K562 (cell line): ENCODE data around the gene CCKAR. TPM values are rescaled to one million over a fixed set of nuclear protein-coding genes. Genes with fewer than 3 reads are reported as not detected.

ENCODE experiments used
- ATAC-seq: fragments of 200-7000 bp; cut with Tn5 transposase; 3 replicates; pipeline ENCODE4 v1.9.1; 2020; ENCODE audit warnings: moderate library complexity
- BruUV-seq: library from RNA; stranded (reverse); fragments of 400-500 nt; replicated peaks from 2 replicates; lab custom pipeline; 2021; lab: Mats Ljungman, UMichigan
- CTCF ChIA-PET: fragments of 300-600 bp; formaldehyde crosslinking; extraction: SDS; loops from one replicate; lab custom pipeline; 2021; ENCODE audit warnings: low intra/inter-chr PET ratio; lab: Yijun Ruan, JAX
- POLR2A ChIA-PET: fragments of 300-600, 350-650 bp; sonication (Branson Sonifier 250); formaldehyde crosslinking; extraction: SDS; loops from one replicate; lab custom pipeline; 2021; ENCODE audit warnings: antibody characterized with exemption, inconsistent platforms; lab: Yijun Ruan, JAX
- DNase-seq, 4 experiments: peaks; one replicate each; pipeline versions ENCODE4 v3.0.0 to v3.0.0-alpha.2; 2011 to 2018; ENCODE audit warnings: low spot score in 3 of 4, mixed read lengths in 3 of 4; ENCODE audit errors: extremely low read depth in 1 of 4
- FAIRE-seq: peaks from 2 replicates; lab custom pipeline; 2011; peaks lifted over from hg19 to GRCh38; lab: Jason Lieb, UNC
- H2AFZ ChIP-seq: 2 replicates; pipeline ENCODE4 v1.6.0; 2011; ENCODE audit warnings: low read depth, low read length, control low read depth, inconsistent platforms
- H3K27ac ChIP-seq: fragments of 200-600 bp; 3 replicates; pipeline ENCODE4 v1.8.0; 2011; ENCODE audit warnings: low read depth, mild to moderate bottlenecking, control low read depth, inconsistent platforms, low read length, moderate library complexity, mixed read lengths; ENCODE audit errors: extremely low read depth
- H3K27me3 ChIP-seq, 2 experiments: fragments of 300-600 bp in 1 of 2; 2 replicates in 1 of 2; 3 replicates in 1 of 2; pipeline versions ENCODE4 v1.6.0 to v1.8.0; 2011; ENCODE audit warnings: inconsistent platforms in 2 of 2, low read length in 2 of 2, mild to moderate bottlenecking in 1 of 2, mixed read lengths in 1 of 2, moderate library complexity in 1 of 2; ENCODE audit not compliant: control insufficient read depth in 2 of 2, insufficient read depth in 2 of 2
- H3K36me3 ChIP-seq: fragments of 300-600 bp; 3 replicates; pipeline ENCODE4 v1.8.0; 2011; ENCODE audit warnings: mild to moderate bottlenecking, low read length, inconsistent platforms; ENCODE audit not compliant: control insufficient read depth, insufficient read depth
- H3K4me1 ChIP-seq, 2 experiments: fragments of 200-600 bp in 1 of 2; replicated peaks in 1 of 2; 2 replicates in 1 of 2; 3 replicates in 1 of 2; pipeline versions ENCODE4 v1.5.1 to v1.8.0; 2011; ENCODE audit warnings: inconsistent platforms in 2 of 2, low read length in 2 of 2, mild to moderate bottlenecking in 1 of 2, mixed read lengths in 1 of 2, moderate library complexity in 1 of 2; ENCODE audit not compliant: control insufficient read depth in 2 of 2, insufficient read depth in 2 of 2
- H3K4me2 ChIP-seq: 2 replicates; pipeline ENCODE4 v1.6.1; 2011; ENCODE audit warnings: low read length, control low read depth, inconsistent platforms, mixed read lengths; ENCODE audit not compliant: insufficient read depth
- H3K4me3 ChIP-seq: fragments of 200-600 bp; sonication (generic), shearing (Covaris generic); 2 replicates; pipeline ENCODE4 v1.5.1; 2016; ENCODE audit warnings: control low read depth, inconsistent platforms
- H3K79me2 ChIP-seq: fragments of 200-600 bp; 3 replicates; pipeline ENCODE4 v1.8.0; 2011; ENCODE audit warnings: low read length, inconsistent platforms; ENCODE audit not compliant: control insufficient read depth, insufficient read depth
- H3K9ac ChIP-seq, 2 experiments: 2 replicates each; pipeline versions ENCODE4 v1.6.0 to v1.6.1; 2011; ENCODE audit warnings: low read depth in 2 of 2, low read length in 2 of 2, control low read depth in 1 of 2, inconsistent platforms in 1 of 2, mild to moderate bottlenecking in 1 of 2, mixed read lengths in 1 of 2; ENCODE audit not compliant: insufficient read depth in 1 of 2
- H3K9me1 ChIP-seq: one replicate; pipeline ENCODE4 v1.6.0; 2011; ENCODE audit warnings: inconsistent platforms, mild to moderate bottlenecking, low read length, moderate library complexity; ENCODE audit not compliant: control insufficient read depth, insufficient read depth
- H3K9me3 ChIP-seq: replicated peaks from 2 replicates; pipeline ENCODE4 v1.5.1; 2011; ENCODE audit warnings: low read depth, low read length, inconsistent platforms; ENCODE audit not compliant: control insufficient read depth, insufficient read depth
- H4K20me1 ChIP-seq: replicated peaks from 2 replicates; pipeline ENCODE4 v1.6.1; 2011; ENCODE audit warnings: low read length, inconsistent platforms, mixed read lengths; ENCODE audit not compliant: control insufficient read depth, insufficient read depth
- ETV5 ChIP-seq: sonication (generic); formaldehyde crosslinking; IDR thresholded peaks from 2 replicates; pipeline ENCODE4 v1.4.0; 2020; ENCODE audit warnings: low read depth, mild to moderate bottlenecking, missing genetic modification reagents
- PRDM10 ChIP-seq: fragments of 450-650 bp; IDR thresholded peaks from 2 replicates; pipeline ENCODE4 v1.6.1; 2018; ENCODE audit not compliant: partially characterized antibody
- ZBTB5 ChIP-seq: fragments of 450-650 bp; IDR thresholded peaks from 2 replicates; pipeline ENCODE4 v1.6.1; 2017; ENCODE audit warnings: antibody characterized with exemption
- WGBS: fragments of 100-300 bp; shearing (Covaris generic); methylation state at CpG from one replicate; pipeline ENCODE4 v1.1.6; 2016; ENCODE audit warnings: low coverage, mixed read lengths; ENCODE audit not compliant: insufficient coverage; ENCODE audit errors: missing lambda C conversion rate; 5-methylcytosine and 5-hydroxymethylcytosine counted together
- in situ Hi-C: fragments of 300-500 bp; cut with MboI; formaldehyde crosslinking; loops from 4 replicates; pipeline ENCODE4 v1.15.0; 2018; ENCODE audit warnings: inconsistent platforms, mixed read lengths
- intact Hi-C: fragments of 100-400 bp; cut with micrococcal nuclease; formaldehyde crosslinking; loops from 2 replicates; pipeline ENCODE4 v1.14.2; 2022
- polyA plus RNA-seq, 8 experiments: library from polyadenylated mRNA; depleted of rRNA in 4 of 8; stranded (reverse) in 5 of 8; unstranded in 3 of 8; fragments of >200 nt; fragmentation: Nextera tagmentation in 2 of 8; fragmentation: Illumina TruSeq in 1 of 8; extraction: Ambion mirVana in 2 of 8; extraction: Trizol in 1 of 8; gene quantifications; 2 replicates each; pipeline versions ENCODE4 v1.2.1 to v1.2.3, GENCODE V29; 2011 to 2014; ENCODE audit warnings: inconsistent platforms in 1 of 8, missing spikeins in 1 of 8
- total RNA-seq, 7 experiments: library from RNA; depleted of rRNA in 6 of 7; stranded (reverse); fragments of >200 nt in 6 of 7; fragmentation: Illumina TruSeq in 2 of 7; extraction: Trizol in 2 of 7; gene quantifications; 2 replicates each; pipeline versions ENCODE4 v1.2.1 to v1.2.3, GENCODE V29; 2011 to 2021; ENCODE audit warnings: low replicate concordance in 1 of 7

CCKAR gene
- total and polyA plus RNA-seq, 9 of the 15 experiments (the other 6 are each of a cell fraction or from before 2014, with no cell fraction given): not detected

- no peak for TF ChIP-seq PRDM10
- TF ChIP-seq ZBTB5: no peak
These were observed 14.6 kb downstream of the CCKAR start (continued) for GRCh38 chr4:26475716-26476115.

GRCh38 chr4:26474551-26474950, 15.7 kb downstream of the CCKAR start:
- ChIA-PET POLR2A (interaction anchor here (0.6 kb wide), 1 partner anchor 888 kb away, joined by 4 read pairs; no protein-coding TSS in a partner anchor), CTCF (interaction anchor here (2.0 kb wide), 1 partner anchor 245 kb away, joined by 14 read pairs; no protein-coding TSS in a partner anchor)
- peaks cover 15 to 25% of the 10 kb centered on the region in 2 experiments for H3K27me3 ChIP-seq
- ATAC-seq (no peak), FAIRE-seq (no peak), DNase-seq (no peak)
- H3K79me2 ChIP-seq: no peaks in the 10 kb centered on the region
- no peaks in the 10 kb centered on the region for H4K20me1 ChIP-seq
- H3K4me2 ChIP-seq: no peak overlapping the region
- TF ChIP-seq ETV5 (CRISPR knock-in tag): no peak
- no peaks in the 10 kb centered on the region for H3K4me1 ChIP-seq
- no peak overlapping the region for H2AFZ ChIP-seq
- H3K9me3 ChIP-seq: no peaks in the 10 kb centered on the region
- no peaks in the 10 kb centered on the region for H3K36me3 ChIP-seq
- WGBS: 3% methylated on average over 3 of the region's 3 CpGs
- H3K9me1 ChIP-seq: no peaks in the 10 kb centered on the region
- intact Hi-C loops: loop anchor here (5.0 kb wide), 1 partner anchor 248 kb away; no protein-coding TSS in a partner anchor
- BruUV-seq: no TSS peak
- H3K4me3 ChIP-seq: no peak overlapping the region
- no peak overlapping the region for H3K27ac ChIP-seq
- H3K9ac ChIP-seq: no peak overlapping the region
- in situ Hi-C loops: no loop called here
